ENCODE results near the gene OSTM1. TPM values are rescaled to one million over a fixed set of nuclear protein-coding genes. Genes with fewer than 3 reads are reported as not detected.

The OSTM1 gene
- total RNA-seq (33.2 and 41.7 TPM in 2 replicates), polyA plus RNA-seq (6.2 and 7.5 TPM in 2 replicates), polyA minus RNA-seq (41.0 and 54.3 TPM in 2 replicates)
- total RNA-seq (2013) = 45.1 TPM

DNA sequence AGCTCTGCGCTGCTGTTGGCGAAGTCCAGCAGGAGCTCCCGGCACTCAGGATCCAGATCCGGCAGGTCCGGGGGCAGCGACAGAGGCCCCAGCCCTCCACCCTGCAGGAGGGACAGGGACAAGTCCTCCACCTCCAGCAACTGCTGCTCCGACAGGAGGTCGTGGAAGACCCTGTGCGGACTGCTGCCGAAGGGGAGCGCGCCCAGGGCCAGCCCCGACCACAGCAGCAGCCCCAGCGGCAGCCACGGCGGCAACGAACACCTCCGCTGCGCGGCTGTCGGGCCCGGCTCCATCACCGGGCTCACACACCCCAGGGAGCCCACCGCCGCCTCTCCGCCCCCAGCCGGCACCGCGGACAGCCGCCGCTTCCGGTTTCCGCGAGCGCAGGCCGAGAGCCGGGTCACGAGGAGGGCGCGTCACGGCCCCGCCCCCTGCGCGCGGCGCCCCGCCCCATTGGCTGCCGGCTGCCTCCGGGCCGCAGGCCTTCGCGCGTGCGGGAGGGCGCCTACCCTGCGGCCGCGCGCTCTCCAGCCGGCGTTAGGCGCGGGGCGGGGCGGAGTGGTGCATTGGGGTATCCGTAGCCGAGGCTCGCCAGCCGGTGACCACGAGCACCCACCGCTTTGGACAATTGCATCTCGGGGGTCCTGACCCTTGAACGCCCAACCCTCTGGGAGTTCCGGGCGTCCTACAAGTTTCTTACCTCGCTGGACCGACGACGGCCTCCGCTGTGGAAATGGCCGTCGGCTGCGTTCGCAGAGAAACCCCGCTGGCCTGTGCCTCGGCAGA is at the start of gene OSTM1:
Gene OSTM1, minus strand, starts transcription at position 383 of the 786 bp plus-strand sequence. Its CDS starts 90 bp downstream, at position 293.
- Histone ChIP-seq H3K36me3 (replicated peaks in 1 of 2; ENCODE audit: control extremely low read depth in 1 of 2, control insufficient read depth in 1 of 2, extremely low read depth in 1 of 2, insufficient read depth in 2 of 2, low read length in 1 of 2) (peaks cover 0 to 4% of the 10 kb centered on the region in 2 experiments), H4K20me1 (ENCODE audit: control insufficient read depth, insufficient read depth, low read length, poor library complexity, severe bottlenecking) (no peaks in the 10 kb centered on the region), H3K4me1 (ENCODE audit: control insufficient read depth in 2 of 2, insufficient read depth in 2 of 2, low read length in 2 of 2) (peaks cover 15 to 18% of the 10 kb centered on the region in 2 donors), H3K27me3 (replicated peaks in 1 of 4; ENCODE audit: control extremely low read depth in 1 of 4, control insufficient read depth in 3 of 4, insufficient read depth in 4 of 4, low read length in 3 of 4) (no peaks in the 10 kb centered on the region), H3K79me2 (ENCODE audit: control insufficient read depth, insufficient read depth, low read length) (peaks cover 36% of the 10 kb centered on the region), H3K9ac (ENCODE audit: low read length) (peak within 1 kb of the TSS; percentile 80), H2AFZ (ENCODE audit: insufficient read depth, low read depth, low read length, poor library complexity, severe bottlenecking) (peak within 1 kb of the TSS; percentile 89), H3K4me3 (ENCODE audit: control extremely low read depth in 1 of 5, extremely low read depth in 1 of 5, insufficient read depth in 1 of 5, low read depth in 2 of 5, low read length in 4 of 5) (peak within 1 kb of the TSS; percentile 75 to 96 (median 90)), H3K27ac (ENCODE audit: low read length in 2 of 2) (peak within 1 kb of the TSS; percentile 78 to 91), H3K4me2 (replicated peaks; ENCODE audit: low read depth, low read length, poor library complexity, severe bottlenecking) (peak within 1 kb of the TSS; percentile 97), H3K9me3 (ENCODE audit: control extremely low read depth in 1 of 3, control insufficient read depth in 2 of 3, insufficient read depth in 1 of 3, low read length in 2 of 3) (no peaks in the 10 kb centered on the region)
- TF ChIP-seq EZH2 (IDR thresholded peaks at IDR 0.05; ENCODE audit: borderline replicate concordance, insufficient read depth, low read depth, low read length, poor library complexity, severe bottlenecking) (no peak), CTCF (IDR thresholded peaks at IDR 0.05) (no peak)
- H3K4me3 Mint-ChIP-seq = peak within 1 kb of the TSS; percentile 89
- H3K27me3 Mint-ChIP-seq = peaks cover 5% of the 10 kb centered on the region
- ATAC-seq (ENCODE audit: low read depth) (peak; percentile 96), DNase-seq (peak; percentile 95)
- H3K4me1 Mint-ChIP-seq = peaks cover 29% of the 10 kb centered on the region
- under 1% methylated on average over 86 of the region's 86 CpGs for WGBS (ENCODE audit: insufficient coverage)
- intact Hi-C loops (cut with micrococcal nuclease) = loop anchor here (1.0 to 10.0 kb wide), 5 partner anchors 42 to 774 kb away; partner anchors contain the start of genes AFG1L, ARMC2, SEC63 and SNX3
- ChIA-PET CTCF (interaction anchor here (0.6 kb wide), 1 partner anchor 389 kb away, joined by 6 read pairs; no protein-coding TSS in a partner anchor), POLR2A (no interaction called here)
- peak within 1 kb of the TSS; percentile 93 for H3K27ac Mint-ChIP-seq
- H3K9me3 Mint-ChIP-seq (ENCODE audit: insufficient read depth) = no peaks in the 10 kb centered on the region

DNA sequence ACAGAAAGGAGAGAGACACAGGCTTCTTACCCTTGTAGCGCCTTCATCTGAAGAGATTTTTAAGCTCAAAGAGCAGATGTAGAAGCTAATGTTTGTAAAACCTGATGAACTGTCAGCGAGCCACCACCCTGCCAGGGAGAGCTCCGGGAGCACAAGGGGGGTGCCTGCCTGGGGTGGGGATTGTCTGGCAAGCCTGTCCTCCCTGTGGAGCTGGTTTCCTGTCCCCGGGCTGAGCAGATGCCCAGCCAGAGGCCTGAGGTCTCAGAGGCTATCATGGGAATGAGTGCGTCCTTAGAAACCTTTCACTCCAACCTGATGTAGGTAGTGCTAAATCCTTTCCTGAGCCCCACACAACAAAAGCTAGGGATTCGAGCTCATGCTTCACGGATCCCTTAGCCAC is 49.4 kb upstream of the OSTM1 start:
- intact Hi-C loops (cut with micrococcal nuclease) = no loop called here
- Histone ChIP-seq H3K36me3 (replicated peaks in 1 of 2; ENCODE audit: control extremely low read depth in 1 of 2, control insufficient read depth in 1 of 2, extremely low read depth in 1 of 2, insufficient read depth in 2 of 2, low read length in 1 of 2) (no peaks in the 10 kb centered on the region), H3K27ac (ENCODE audit: low read length in 2 of 2) (no peak overlapping the region), H4K20me1 (ENCODE audit: control insufficient read depth, insufficient read depth, low read length, poor library complexity, severe bottlenecking) (no peaks in the 10 kb centered on the region), H3K79me2 (ENCODE audit: control insufficient read depth, insufficient read depth, low read length) (no peaks in the 10 kb centered on the region), H3K9ac (ENCODE audit: low read length) (no peak overlapping the region), H3K27me3 (replicated peaks in 1 of 4; ENCODE audit: control extremely low read depth in 1 of 4, control insufficient read depth in 3 of 4, insufficient read depth in 4 of 4, low read length in 3 of 4) (peaks cover 0 to 64% (median 49%) of the 10 kb centered on the region in 4 experiments), H2AFZ (ENCODE audit: insufficient read depth, low read depth, low read length, poor library complexity, severe bottlenecking) (no peak overlapping the region), H3K4me2 (replicated peaks; ENCODE audit: low read depth, low read length, poor library complexity, severe bottlenecking) (no peak overlapping the region), H3K4me3 (ENCODE audit: control extremely low read depth in 1 of 5, extremely low read depth in 1 of 5, insufficient read depth in 1 of 5, low read depth in 2 of 5, low read length in 4 of 5) (no peak overlapping the region), H3K4me1 (ENCODE audit: control insufficient read depth in 2 of 2, insufficient read depth in 2 of 2, low read length in 2 of 2) (peaks cover 14 to 20% of the 10 kb centered on the region in 2 donors), H3K9me3 (ENCODE audit: control extremely low read depth in 1 of 3, control insufficient read depth in 2 of 3, insufficient read depth in 1 of 3, low read length in 2 of 3) (peaks cover 0 to 23% (median 1%) of the 10 kb centered on the region in 3 donors)
- ChIA-PET CTCF (no interaction called here), POLR2A (no interaction called here)
- Mint-ChIP-seq H3K27me3 (peaks cover 87% of the 10 kb centered on the region), H3K27ac (no peak overlapping the region), H3K4me3 (no peak overlapping the region), H3K9me3 (ENCODE audit: insufficient read depth) (no peaks in the 10 kb centered on the region), H3K4me1 (peaks cover 20% of the 10 kb centered on the region)
- TF ChIP-seq EZH2 (IDR thresholded peaks at IDR 0.05; ENCODE audit: borderline replicate concordance, insufficient read depth, low read depth, low read length, poor library complexity, severe bottlenecking) (no peak), CTCF (IDR thresholded peaks at IDR 0.05) (no peak)
- DNase-seq = no peak
- no peak for ATAC-seq (ENCODE audit: low read depth)
- WGBS (ENCODE audit: insufficient coverage) = 27% methylated on average over 7 of the region's 7 CpGs

Data from B cell (primary cell).